Measurements from ENCODE around the gene ENTPD1.
"Not testable (repeated sequence)": the region's sequence is repeated elsewhere in the genome, so short reads cannot be mapped to it uniquely, and the experiment has no call there.

ENTPD1 gene

GRCh38 chr10:95873139-95873538 lies 117.2 kb downstream of the ENTPD1 start:
- DNase-seq: no peak

GRCh38 chr10:95873651-95874050 lies 117.7 kb downstream of the ENTPD1 start:
- DNase-seq: no peak

GRCh38 chr10:95874783-95875182 lies 118.8 kb downstream of the ENTPD1 start:
- DNase-seq: not testable (repeated sequence)

GRCh38 chr10:95876756-95877155 lies 120.8 kb downstream of the ENTPD1 start:
- DNase-seq: no peak

GRCh38 chr10:95877881-95878280 lies 121.9 kb downstream of the ENTPD1 start:
- no peak for DNase-seq

- DNase-seq: no peak
Measured at GRCh38 chr10:95880704-95881103, 124.7 kb downstream of the ENTPD1 start.

- no peak for DNase-seq
Measured at GRCh38 chr10:95881316-95881715, 125.4 kb downstream of the ENTPD1 start.

- DNase-seq: no peak
Measured at GRCh38 chr10:95889830-95890229, 133.9 kb downstream of the ENTPD1 start.

- DNase-seq: no peak
Measured at GRCh38 chr10:95896071-95896850, 140.3 kb downstream of the ENTPD1 start.

- DNase-seq: not testable (repeated sequence)
Measured at GRCh38 chr10:95905897-95906580, 150.1 kb downstream of the ENTPD1 start.

- DNase-seq: peak in 1 of 4 experiments; percentile 3
Measured at GRCh38 chr10:95906677-95907455, 150.9 kb downstream of the ENTPD1 start.

GRCh38 chr10:95907456-95908253 lies 151.7 kb downstream of the ENTPD1 start, which contains the start of gene CC2D2B:
TSS of gene CC2D2B (plus strand) at chr10:95907975. CDS start at chr10:95911324, 3,349 bp downstream.
- peak; percentile 28 to 51 (median 40) for DNase-seq

- DNase-seq: no peak
Measured at GRCh38 chr10:95908450-95908849, 152.5 kb downstream of the ENTPD1 start.

- DNase-seq: no peak
Measured at GRCh38 chr10:95909561-95909960, 153.6 kb downstream of the ENTPD1 start.

- DNase-seq: not testable (repeated sequence)
Measured at GRCh38 chr10:95916039-95916438, 160.1 kb downstream of the ENTPD1 start.
